ENCODE results near the gene SPNS2.

DNA sequence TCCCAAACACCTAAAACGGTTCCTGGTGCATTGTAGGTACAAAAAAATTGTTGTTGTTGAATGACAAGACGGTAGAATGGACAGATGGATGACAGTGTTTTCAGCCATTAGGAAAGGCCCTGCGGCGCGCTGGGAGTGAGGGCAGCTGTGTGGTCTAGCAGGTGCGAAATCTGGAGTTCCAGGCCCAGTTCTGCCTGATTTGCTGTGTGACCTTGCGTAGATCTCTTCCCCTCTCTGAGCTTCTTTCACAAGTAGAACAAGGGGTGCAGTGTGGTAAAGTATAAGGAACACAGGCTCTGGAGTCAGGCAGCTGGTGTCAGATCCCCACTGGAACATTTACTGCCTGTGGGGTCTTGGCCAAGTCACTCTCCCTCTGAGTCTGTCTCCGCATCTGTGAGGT, 25.3 kb downstream of the SPNS2 start:
- TF ChIP-seq CTCF (conservative IDR thresholded peaks at IDR 0.05; ENCODE audit: low read depth, low read length): no peak
- no peak for TF ChIP-seq EZH2 (IDR thresholded peaks at IDR 0.05; ENCODE audit: low read length, unreplicated experiment)
- no peak for TF ChIP-seq EZH2phosphoT487 (IDR thresholded peaks at IDR 0.05; ENCODE audit: borderline replicate concordance, low read length)
